OCI-LY1 (cell line): ENCODE data around the gene GATAD2A.

Experiments
- EZH2 ChIP-seq: fragments of 200-600 bp; sonication (generic), shearing (Covaris generic); IDR thresholded peaks from 2 replicates; pipeline ENCODE4 v1.8.0; 2017; ENCODE audit warnings: borderline replicate concordance, mixed run types, mild to moderate bottlenecking, antibody characterized with exemption, low read length, moderate library complexity, mixed read lengths
- TF ChIP-seq, protein P1 (sequence below): fragments of 200-600 bp; sonication (generic), shearing (Covaris generic); IDR thresholded peaks from 2 replicates; pipeline ENCODE4 v1.5.1; 2017; ENCODE audit warnings: mild to moderate bottlenecking, antibody characterized with exemption, low read length, moderate library complexity, mixed read lengths

DNA sequence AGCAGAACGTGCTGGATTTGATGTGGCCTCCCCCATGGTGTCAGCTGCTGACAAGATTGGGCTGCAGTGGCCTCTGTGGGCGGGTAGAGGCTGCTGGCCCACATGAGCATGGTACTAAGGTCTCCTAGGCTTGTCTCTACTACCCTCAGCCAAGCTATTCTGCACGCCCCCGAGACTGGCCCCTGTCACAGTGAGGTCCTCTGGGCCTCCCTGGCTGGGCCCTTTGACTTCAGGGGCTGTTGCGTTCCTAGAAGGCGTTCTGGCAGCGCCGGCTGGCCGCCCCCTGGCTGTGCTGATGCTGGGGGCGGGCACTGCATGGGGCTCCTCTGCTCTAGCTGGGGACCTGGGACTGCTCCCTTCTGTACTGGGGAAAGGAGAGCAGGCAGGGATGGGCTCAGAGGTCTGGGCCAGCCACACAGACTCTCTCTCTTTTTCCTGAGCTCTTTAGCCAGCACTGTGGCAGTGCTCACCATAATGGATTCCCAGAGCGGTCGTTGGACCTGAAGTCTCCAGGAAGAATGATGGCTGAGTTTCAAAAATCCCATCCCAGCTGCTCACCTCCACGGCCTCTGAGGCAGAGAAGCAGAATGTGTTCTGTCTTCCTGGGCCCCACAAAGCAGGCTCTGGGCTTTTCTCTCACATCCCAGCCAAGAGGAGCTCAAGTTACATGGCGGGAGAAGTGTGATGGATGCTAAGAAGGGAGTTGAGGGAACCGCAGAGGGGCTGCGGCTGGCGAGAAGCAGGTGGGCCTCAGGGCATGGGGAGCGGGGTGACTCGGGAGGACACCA lies 77.5 kb downstream of the GATAD2A start:
- TF ChIP-seq EZH2, result no peak
- TF ChIP-seq, protein P1, sequence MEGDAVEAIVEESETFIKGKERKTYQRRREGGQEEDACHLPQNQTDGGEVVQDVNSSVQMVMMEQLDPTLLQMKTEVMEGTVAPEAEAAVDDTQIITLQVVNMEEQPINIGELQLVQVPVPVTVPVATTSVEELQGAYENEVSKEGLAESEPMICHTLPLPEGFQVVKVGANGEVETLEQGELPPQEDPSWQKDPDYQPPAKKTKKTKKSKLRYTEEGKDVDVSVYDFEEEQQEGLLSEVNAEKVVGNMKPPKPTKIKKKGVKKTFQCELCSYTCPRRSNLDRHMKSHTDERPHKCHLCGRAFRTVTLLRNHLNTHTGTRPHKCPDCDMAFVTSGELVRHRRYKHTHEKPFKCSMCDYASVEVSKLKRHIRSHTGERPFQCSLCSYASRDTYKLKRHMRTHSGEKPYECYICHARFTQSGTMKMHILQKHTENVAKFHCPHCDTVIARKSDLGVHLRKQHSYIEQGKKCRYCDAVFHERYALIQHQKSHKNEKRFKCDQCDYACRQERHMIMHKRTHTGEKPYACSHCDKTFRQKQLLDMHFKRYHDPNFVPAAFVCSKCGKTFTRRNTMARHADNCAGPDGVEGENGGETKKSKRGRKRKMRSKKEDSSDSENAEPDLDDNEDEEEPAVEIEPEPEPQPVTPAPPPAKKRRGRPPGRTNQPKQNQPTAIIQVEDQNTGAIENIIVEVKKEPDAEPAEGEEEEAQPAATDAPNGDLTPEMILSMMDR, result no peak
